Gastroesophageal sphincter (tissue), 4 donors: Measurements from ENCODE around the gene FOXO6. TPM values are rescaled to one million over a fixed set of nuclear protein-coding genes. Genes with fewer than 3 reads are reported as not detected.

ENCODE experiments used
- ATAC-seq: fragments of 150-250 bp; one replicate; pipeline ENCODE4 v1.9.1; 2016; ENCODE audit warnings: mild to moderate bottlenecking, moderate library complexity
- H3K27ac ChIP-seq, 4 donors: fragments of 200-600 bp; sonication (generic) in 3 of 4; 1 replicate in 3 of 4; 2 replicates in 1 of 4; pipeline ENCODE4 v1.5.1; 2016 to 2019
- H3K27me3 ChIP-seq: fragments of 200-600 bp; sonication (generic); one replicate; pipeline ENCODE4 v1.5.1; 2019
- H3K36me3 ChIP-seq, 2 donors: fragments of 200-600 bp; sonication (generic); one replicate each; pipeline ENCODE4 v1.5.1; 2019; ENCODE audit warnings: control low read depth in 1 of 2
- H3K4me1 ChIP-seq, 3 donors: fragments of 200-600 bp; sonication (generic); 1 replicate in 2 of 3; 2 replicates in 1 of 3; pipeline ENCODE4 v1.5.1; 2016 to 2019; ENCODE audit warnings: control low read depth in 2 of 3
- H3K4me3 ChIP-seq, 2 donors: fragments of 200-600 bp; sonication (generic); one replicate each; pipeline ENCODE4 v1.5.1; 2019; ENCODE audit warnings: mild to moderate bottlenecking in 1 of 2, moderate library complexity in 1 of 2
- H3K9me3 ChIP-seq, 3 donors: fragments of 200-600 bp; sonication (generic); one replicate each; pipeline ENCODE4 v1.5.1; 2017 to 2019; ENCODE audit warnings: control low read depth in 2 of 3
- EP300 ChIP-seq: sonication (generic); formaldehyde crosslinking; IDR thresholded peaks from one replicate; pipeline ENCODE4 v1.6.1; 2017; ENCODE audit warnings: antibody characterized with exemption, mild to moderate bottlenecking
- POLR2A ChIP-seq, 2 donors: fragments of 450-650 bp; IDR thresholded peaks; one replicate each; pipeline ENCODE4 v1.6.1; 2017; ENCODE audit warnings: antibody characterized with exemption in 2 of 2, mild to moderate bottlenecking in 2 of 2, moderate library complexity in 1 of 2
- POLR2AphosphoS5 ChIP-seq: sonication (generic); formaldehyde crosslinking; IDR thresholded peaks from one replicate; pipeline ENCODE4 v1.6.1; 2017; ENCODE audit warnings: antibody characterized with exemption
- WGBS, 2 donors: methylation state at CpG; one replicate each; pipeline ENCODE4 v1.1.5; 2018; ENCODE audit warnings: low coverage in 1 of 2; 5-methylcytosine and 5-hydroxymethylcytosine counted together
- total RNA-seq, 4 donors: library from RNA; depleted of rRNA; stranded (reverse); fragments of >200 nt; gene quantifications; one replicate each; pipeline ENCODE4 v1.1.0, GENCODE V29; 2016
- TF ChIP-seq, protein P1 (sequence below), 4 experiments: fragments of 200-600 bp in 2 of 4; fragments of 450-650 bp in 2 of 4; sonication (generic) in 1 of 4; IDR thresholded peaks; one replicate each; pipeline ENCODE4 v1.5.1; 2017 to 2019; ENCODE audit warnings: antibody characterized with exemption in 4 of 4, mild to moderate bottlenecking in 2 of 4, moderate library complexity in 2 of 4

FOXO6 gene
- total RNA-seq, 4 donors from 2014 or later = 0.27 to 2.2 (median 1.9) TPM

DNA sequence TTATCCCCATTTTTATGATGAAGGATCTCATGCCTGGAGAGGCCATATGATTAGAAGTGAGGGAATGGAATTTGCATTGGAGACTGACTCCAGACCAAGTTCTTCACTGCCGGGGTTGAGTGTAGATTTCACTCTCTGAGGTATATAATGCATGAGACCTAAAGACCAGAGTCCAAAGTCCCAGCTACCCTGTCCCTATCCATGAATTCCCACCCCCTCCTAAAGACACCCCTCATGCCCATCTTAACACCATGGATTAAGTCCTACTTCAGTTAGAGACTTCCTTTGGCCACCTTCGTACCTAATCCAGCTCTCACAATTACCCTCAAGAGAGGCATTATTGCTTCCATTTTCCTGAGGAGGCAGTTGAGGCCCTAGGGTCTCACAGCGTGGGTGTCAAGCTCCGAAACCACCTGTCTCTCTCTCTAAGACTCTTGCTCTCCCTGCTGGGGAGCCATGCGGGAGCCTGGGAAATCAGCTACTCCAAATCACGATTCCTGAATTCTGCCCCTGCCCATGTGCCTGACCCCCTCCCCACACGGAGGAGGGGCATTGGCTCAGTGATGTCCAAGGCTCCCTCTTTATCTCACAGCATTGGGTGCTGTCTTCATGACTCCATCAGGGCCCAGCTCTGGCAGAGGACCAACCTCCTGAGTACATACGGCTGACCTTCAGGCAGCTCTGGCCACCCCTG lies 11.7 kb upstream of the FOXO6 start:
- Histone ChIP-seq H3K27ac (no peak overlapping the region), H3K36me3 (no peaks in the 10 kb centered on the region), H3K27me3 (no peaks in the 10 kb centered on the region), H3K9me3 (no peaks in the 10 kb centered on the region), H3K4me3 (no peak overlapping the region), H3K4me1 (no peaks in the 10 kb centered on the region)
- ATAC-seq = no peak
- TF ChIP-seq, protein P1, sequence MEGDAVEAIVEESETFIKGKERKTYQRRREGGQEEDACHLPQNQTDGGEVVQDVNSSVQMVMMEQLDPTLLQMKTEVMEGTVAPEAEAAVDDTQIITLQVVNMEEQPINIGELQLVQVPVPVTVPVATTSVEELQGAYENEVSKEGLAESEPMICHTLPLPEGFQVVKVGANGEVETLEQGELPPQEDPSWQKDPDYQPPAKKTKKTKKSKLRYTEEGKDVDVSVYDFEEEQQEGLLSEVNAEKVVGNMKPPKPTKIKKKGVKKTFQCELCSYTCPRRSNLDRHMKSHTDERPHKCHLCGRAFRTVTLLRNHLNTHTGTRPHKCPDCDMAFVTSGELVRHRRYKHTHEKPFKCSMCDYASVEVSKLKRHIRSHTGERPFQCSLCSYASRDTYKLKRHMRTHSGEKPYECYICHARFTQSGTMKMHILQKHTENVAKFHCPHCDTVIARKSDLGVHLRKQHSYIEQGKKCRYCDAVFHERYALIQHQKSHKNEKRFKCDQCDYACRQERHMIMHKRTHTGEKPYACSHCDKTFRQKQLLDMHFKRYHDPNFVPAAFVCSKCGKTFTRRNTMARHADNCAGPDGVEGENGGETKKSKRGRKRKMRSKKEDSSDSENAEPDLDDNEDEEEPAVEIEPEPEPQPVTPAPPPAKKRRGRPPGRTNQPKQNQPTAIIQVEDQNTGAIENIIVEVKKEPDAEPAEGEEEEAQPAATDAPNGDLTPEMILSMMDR (IDR thresholded peaks at IDR 0.05) = no peak
- no peak for TF ChIP-seq POLR2A (IDR thresholded peaks at IDR 0.05)
- TF ChIP-seq EP300 = no peak
- no peak for TF ChIP-seq POLR2AphosphoS5
- WGBS, 2 donors = 86 to 100% methylated on average over 1 to 5 of the region's 8 CpGs

DNA sequence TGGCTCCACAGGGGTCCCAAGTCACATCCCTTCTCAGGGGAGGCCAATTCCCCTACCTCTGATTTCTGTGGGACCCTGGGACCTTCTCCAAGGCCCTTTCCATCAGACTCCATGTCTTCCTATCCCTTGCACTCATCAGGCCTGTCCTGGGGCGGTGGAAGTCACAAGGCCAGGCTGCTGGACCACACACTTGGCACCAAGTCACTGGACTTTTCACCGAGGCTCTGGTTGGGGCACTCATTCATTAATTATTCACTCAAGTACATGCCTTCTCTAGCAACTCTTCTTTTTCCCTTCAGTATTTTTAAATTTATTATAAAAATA lies 11.2 kb upstream of the FOXO6 start:
- Histone ChIP-seq H3K36me3 (no peaks in the 10 kb centered on the region), H3K27me3 (no peaks in the 10 kb centered on the region), H3K9me3 (no peaks in the 10 kb centered on the region), H3K4me1 (no peaks in the 10 kb centered on the region), H3K4me3 (no peak overlapping the region), H3K27ac (no peak overlapping the region)
- 75 to 83% methylated on average over 2 of the region's 2 CpGs for WGBS, 2 donors
- no peak for ATAC-seq
- TF ChIP-seq, protein P1 (IDR thresholded peaks at IDR 0.05) = no peak
- TF ChIP-seq POLR2A (IDR thresholded peaks at IDR 0.05) (no peak), EP300 (no peak), POLR2AphosphoS5 (no peak)

DNA sequence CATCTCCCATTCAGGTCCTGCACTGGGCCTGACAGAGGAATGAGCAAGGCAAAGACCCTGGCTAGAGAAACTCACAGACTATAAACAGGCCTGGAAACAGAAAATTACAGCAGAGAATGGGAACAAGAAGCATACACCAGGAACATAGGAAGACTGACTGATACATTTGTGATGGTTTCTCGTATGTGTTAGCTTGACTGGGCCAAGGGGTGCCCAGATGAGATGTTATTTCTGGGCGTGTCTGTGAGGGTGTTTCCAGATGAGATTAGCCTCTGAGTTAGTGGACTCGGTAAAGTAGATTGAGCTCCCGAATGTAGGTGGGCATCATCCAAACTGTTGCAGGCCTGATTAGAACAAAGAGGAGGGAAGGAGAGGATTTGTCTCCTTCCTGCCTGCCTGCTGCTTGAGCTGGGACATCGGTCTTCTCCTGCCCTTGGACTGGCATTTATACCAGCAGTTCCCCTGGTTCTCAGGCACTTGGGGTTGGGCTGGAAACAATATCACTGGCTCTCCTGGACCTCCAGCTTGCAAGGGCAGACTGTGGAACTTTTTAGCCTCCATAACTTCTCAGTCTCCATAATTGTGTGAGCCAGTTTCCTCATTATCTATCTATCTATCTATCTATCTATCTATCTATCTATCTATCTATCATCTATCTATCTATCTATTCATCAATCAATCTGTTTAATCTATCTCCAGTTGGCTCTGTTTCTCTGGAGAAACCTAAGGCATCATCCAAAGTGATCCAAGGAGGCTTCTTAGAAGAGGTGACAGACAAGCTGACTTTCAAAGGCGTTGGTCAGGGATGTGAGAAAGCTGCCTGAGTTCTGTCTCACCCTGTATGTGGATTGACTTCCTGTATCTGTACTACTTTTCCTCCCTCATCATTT lies 9.7 kb upstream of the FOXO6 start:
- H3K9me3 ChIP-seq = no peaks in the 10 kb centered on the region
- H3K27ac ChIP-seq = no peak overlapping the region
- 75 to 88% methylated on average over 5 to 6 of the region's 6 CpGs for WGBS, 2 donors
- no peaks in the 10 kb centered on the region for H3K27me3 ChIP-seq
- ATAC-seq = no peak
- H3K4me1 ChIP-seq = no peaks in the 10 kb centered on the region
- TF ChIP-seq POLR2AphosphoS5 (no peak), EP300 (no peak), POLR2A (IDR thresholded peaks at IDR 0.05) (no peak)
- TF ChIP-seq, protein P1 (IDR thresholded peaks at IDR 0.05) = no peak
- no peaks in the 10 kb centered on the region for H3K36me3 ChIP-seq
- no peak overlapping the region for H3K4me3 ChIP-seq

DNA sequence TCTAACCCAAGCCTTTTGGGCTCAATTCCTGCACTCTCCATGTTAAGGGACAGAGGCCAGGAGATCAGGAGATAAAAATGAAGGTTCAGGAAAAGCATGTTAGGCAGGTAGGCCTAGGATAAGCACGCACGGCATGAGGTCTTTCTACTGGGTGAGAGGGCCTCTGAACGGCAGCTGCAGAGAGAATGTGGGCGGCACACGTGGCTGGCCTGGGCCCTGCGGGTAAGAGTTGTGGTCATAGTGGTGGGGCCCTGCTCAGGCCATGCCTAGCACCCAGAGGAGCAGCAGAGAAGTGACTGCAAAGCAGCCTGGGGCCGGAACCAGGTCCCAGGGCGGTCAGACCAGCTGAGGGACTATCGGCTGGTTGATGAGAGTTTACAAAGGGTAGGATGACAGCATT lies 7.5 kb upstream of the FOXO6 start:
- ATAC-seq = no peak

More for the DNA sequence above, 7.5 kb upstream of the FOXO6 start:
- H3K9me3 ChIP-seq = no peaks in the 10 kb centered on the region
- WGBS, 2 donors = 40 to 92% methylated on average over 1 to 8 of the region's 9 CpGs
- H3K4me3 ChIP-seq = no peak overlapping the region
- H3K4me1 ChIP-seq = peaks cover 0 to 16% (median 0%) of the 10 kb centered on the region in 3 donors
- no peak overlapping the region for H3K27ac ChIP-seq
- H3K36me3 ChIP-seq = no peaks in the 10 kb centered on the region
- no peaks in the 10 kb centered on the region for H3K27me3 ChIP-seq
- TF ChIP-seq, protein P1 (IDR thresholded peaks at IDR 0.05) = no peak
- TF ChIP-seq EP300 (no peak), POLR2A (IDR thresholded peaks at IDR 0.05) (no peak), POLR2AphosphoS5 (no peak)
